ENCODE results near the gene CFAP70. TPM values are rescaled to one million over a fixed set of nuclear protein-coding genes. Genes with fewer than 3 reads are reported as not detected.

The CFAP70 gene
- total RNA-seq, 2 donors from 2014 or later = 0.71 to 1.1 TPM

Other genes with a start within 250 kb of the CFAP70 start
- 1 to 10 TPM in 1 of 2 donors, under 1 TPM in 1; 0.90 to 1.5 TPM for gene NUDT13, start 248.4 kb downstream of the CFAP70 start, total RNA-seq
- gene ECD, start 190.9 kb downstream of the CFAP70 start, total RNA-seq = 10 to 100 TPM; 14.4 to 20.7 TPM
- gene FAM149B1, start 190.7 kb downstream of the CFAP70 start, total RNA-seq = 10 to 100 TPM in 1 of 2 donors, 1 to 10 TPM in 1; 9.4 to 13.0 TPM
- 1 to 10 TPM; 6.8 to 6.9 TPM for gene DNAJC9, start 111.6 kb downstream of the CFAP70 start, total RNA-seq
- 10 to 100 TPM; 39.8 to 62.6 TPM for gene MRPS16, start 106.2 kb downstream of the CFAP70 start, total RNA-seq
- 100 to 1,000 TPM; 100 to 117 TPM for gene ANXA7, start 55.2 kb upstream of the CFAP70 start, total RNA-seq
- 1 to 10 TPM in 1 of 2 donors, under 1 TPM in 1; 0.47 to 2.0 TPM for gene MSS51, start 74.7 kb upstream of the CFAP70 start, total RNA-seq
- gene PPP3CB, start 137.2 kb upstream of the CFAP70 start, total RNA-seq = 10 to 100 TPM; 40.7 to 44.2 TPM
- gene USP54, start 232.5 kb upstream of the CFAP70 start, total RNA-seq = 10 to 100 TPM; 22.3 to 24.3 TPM